Trophoblast cell (in vitro differentiated cells and primary cell): ENCODE data around the gene ASS1.

ENCODE experiments used
- DNase-seq, 2 donors: peaks; one replicate each; pipeline ENCODE4 v3.0.0-alpha.2; 2016
- H2AFZ ChIP-seq: 2 replicates; pipeline ENCODE4 v1.6.1; 2013; ENCODE audit warnings: low read length, moderate library complexity, mild to moderate bottlenecking; ENCODE audit not compliant: insufficient read depth, poor library complexity
- H2AK5ac ChIP-seq: 2 replicates; pipeline ENCODE4 v1.6.1; 2013; ENCODE audit warnings: mild to moderate bottlenecking, low read length
- H2BK120ac ChIP-seq: 2 replicates; pipeline ENCODE4 v1.6.1; 2013; ENCODE audit warnings: low read length, mild to moderate bottlenecking, moderate library complexity; ENCODE audit not compliant: insufficient read depth, poor library complexity
- H2BK12ac ChIP-seq: 2 replicates; pipeline ENCODE4 v1.6.1; 2013; ENCODE audit warnings: mild to moderate bottlenecking, low read length, moderate library complexity
- H2BK5ac ChIP-seq: 2 replicates; pipeline ENCODE4 v1.6.1; 2013; ENCODE audit warnings: low read length, low read depth, moderate library complexity, mild to moderate bottlenecking; ENCODE audit not compliant: poor library complexity
- H3K14ac ChIP-seq: 2 replicates; pipeline ENCODE4 v1.6.1; 2013; ENCODE audit warnings: mild to moderate bottlenecking, low read length
- H3K18ac ChIP-seq: 2 replicates; pipeline ENCODE4 v1.6.1; 2013; ENCODE audit warnings: mild to moderate bottlenecking, low read length
- H3K23ac ChIP-seq: 2 replicates; pipeline ENCODE4 v1.6.1; 2013; ENCODE audit warnings: low read length
- H3K27ac ChIP-seq: 2 replicates; pipeline ENCODE4 v1.5.1; 2013; ENCODE audit warnings: low read depth, mild to moderate bottlenecking, inconsistent platforms, low read length, moderate library complexity
- H3K27me3 ChIP-seq: 2 replicates; pipeline ENCODE4 v1.6.1; 2013; ENCODE audit warnings: inconsistent platforms, mild to moderate bottlenecking, low read length, moderate library complexity; ENCODE audit not compliant: insufficient read depth
- H3K36me3 ChIP-seq, 2 experiments: 1 replicate in 1 of 2; 2 replicates in 1 of 2; pipeline ENCODE4 v1.6.1; 2013; ENCODE audit warnings: low read length in 2 of 2, mild to moderate bottlenecking in 2 of 2, moderate library complexity in 1 of 2; ENCODE audit not compliant: insufficient read depth in 2 of 2, control insufficient read depth in 1 of 2
- H3K4ac ChIP-seq: 2 replicates; pipeline ENCODE4 v1.6.1; 2013; ENCODE audit warnings: low read depth, mild to moderate bottlenecking, low read length, moderate library complexity
- H3K4me1 ChIP-seq, 2 experiments: 1 replicate in 1 of 2; 2 replicates in 1 of 2; pipeline ENCODE4 v1.6.1; 2013; ENCODE audit warnings: low read length in 2 of 2, mild to moderate bottlenecking in 2 of 2, moderate library complexity in 1 of 2; ENCODE audit not compliant: insufficient read depth in 2 of 2, control insufficient read depth in 1 of 2
- H3K4me2 ChIP-seq: 2 replicates; pipeline ENCODE4 v1.6.1; 2013; ENCODE audit warnings: inconsistent platforms, mild to moderate bottlenecking, low read length, moderate library complexity
- H3K4me3 ChIP-seq: 2 replicates; pipeline ENCODE4 v1.5.1; 2013; ENCODE audit warnings: mild to moderate bottlenecking, low read depth, low read length, inconsistent platforms
- H3K79me1 ChIP-seq: one replicate; pipeline ENCODE4 v1.6.1; 2013; ENCODE audit warnings: low read length
- H3K79me2 ChIP-seq: 2 replicates; pipeline ENCODE4 v1.6.1; 2013; ENCODE audit warnings: low read length, mild to moderate bottlenecking; ENCODE audit not compliant: control insufficient read depth, insufficient read depth, poor library complexity
- H3K9ac ChIP-seq: 2 replicates; pipeline ENCODE4 v1.6.1; 2013; ENCODE audit warnings: mild to moderate bottlenecking, low read length
- H3K9me3 ChIP-seq: 2 replicates; pipeline ENCODE4 v1.6.1; 2013; ENCODE audit warnings: low read depth, mild to moderate bottlenecking, control low read depth, inconsistent platforms, low read length; ENCODE audit not compliant: insufficient read depth
- H4K12ac ChIP-seq: 2 replicates; pipeline ENCODE4 v1.6.1; 2013; ENCODE audit warnings: low read depth, mild to moderate bottlenecking, low read length, moderate library complexity
- H4K8ac ChIP-seq: 2 replicates; pipeline ENCODE4 v1.6.1; 2013; ENCODE audit warnings: low read depth, mild to moderate bottlenecking, low read length, moderate library complexity
- H4K91ac ChIP-seq: one replicate; pipeline ENCODE4 v1.6.1; 2013; ENCODE audit warnings: low read depth, mild to moderate bottlenecking, low read length, moderate library complexity
- WGBS: extraction: QIAGEN DNeasy Blood & Tissue Kit; methylation state at CpG from one replicate; pipeline ENCODE4 v1.1.7; 2013; ENCODE audit warnings: missing lambda C conversion rate; ENCODE audit not compliant: insufficient read length, insufficient coverage; ENCODE audit errors: extremely low coverage; 5-methylcytosine and 5-hydroxymethylcytosine counted together

The ASS1 gene

GRCh38 chr9:130402645-130403440 lies 41.9 kb upstream of the ASS1 start:
- H3K79me1 ChIP-seq: no peaks in the 10 kb centered on the region
- no peak overlapping the region for H4K8ac ChIP-seq
- no CpG with 5 or more reads among the region's 28 CpGs for WGBS

GRCh38 chr9:130405657-130406257 lies 39.0 kb upstream of the ASS1 start:
- Histone ChIP-seq H3K79me2 (no peaks in the 10 kb centered on the region), H3K27ac (no peak overlapping the region), H2BK120ac (no peak overlapping the region), H4K12ac (no peak overlapping the region), H3K4me3 (peak overlapping the region; percentile 23), H3K36me3 (no peaks in the 10 kb centered on the region), H4K91ac (no peak overlapping the region), H3K9ac (no peak overlapping the region), H2AK5ac (no peak overlapping the region), H2BK12ac (no peak overlapping the region), H3K79me1 (no peaks in the 10 kb centered on the region), H3K9me3 (peaks cover 6% of the 10 kb centered on the region), H3K18ac (no peak overlapping the region), H4K8ac (no peak overlapping the region), H3K4ac (no peak overlapping the region), H3K23ac (no peak overlapping the region), H2AFZ (no peak overlapping the region), H3K14ac (no peak overlapping the region), H3K27me3 (no peaks in the 10 kb centered on the region), H3K4me1 (no peaks in the 10 kb centered on the region), H2BK5ac (no peak overlapping the region), H3K4me2 (no peak overlapping the region)
- no CpG with 5 or more reads among the region's 22 CpGs for WGBS
- no peak for DNase-seq

More at GRCh38 chr9:130402645-130403440, 41.9 kb upstream of the ASS1 start:
- no peak overlapping the region for H2AFZ ChIP-seq
- DNase-seq: no peak
- no peak overlapping the region for H3K4ac ChIP-seq
- H3K23ac ChIP-seq: no peak overlapping the region
- H2BK12ac ChIP-seq: no peak overlapping the region
- no peaks in the 10 kb centered on the region for H3K36me3 ChIP-seq
- H3K4me2 ChIP-seq: no peak overlapping the region
- H3K4me3 ChIP-seq: no peak overlapping the region
- no peaks in the 10 kb centered on the region for H3K9me3 ChIP-seq
- H3K27ac ChIP-seq: no peak overlapping the region
- no peak overlapping the region for H3K14ac ChIP-seq
- H4K91ac ChIP-seq: no peak overlapping the region
- no peak overlapping the region for H2BK5ac ChIP-seq
- H3K9ac ChIP-seq: no peak overlapping the region
- no peak overlapping the region for H2BK120ac ChIP-seq
- no peak overlapping the region for H3K18ac ChIP-seq
- H3K27me3 ChIP-seq: no peaks in the 10 kb centered on the region
- no peak overlapping the region for H4K12ac ChIP-seq
- H3K4me1 ChIP-seq: peaks cover 5 to 10% of the 10 kb centered on the region in 2 experiments
- no peak overlapping the region for H2AK5ac ChIP-seq
- no peaks in the 10 kb centered on the region for H3K79me2 ChIP-seq

DNA sequence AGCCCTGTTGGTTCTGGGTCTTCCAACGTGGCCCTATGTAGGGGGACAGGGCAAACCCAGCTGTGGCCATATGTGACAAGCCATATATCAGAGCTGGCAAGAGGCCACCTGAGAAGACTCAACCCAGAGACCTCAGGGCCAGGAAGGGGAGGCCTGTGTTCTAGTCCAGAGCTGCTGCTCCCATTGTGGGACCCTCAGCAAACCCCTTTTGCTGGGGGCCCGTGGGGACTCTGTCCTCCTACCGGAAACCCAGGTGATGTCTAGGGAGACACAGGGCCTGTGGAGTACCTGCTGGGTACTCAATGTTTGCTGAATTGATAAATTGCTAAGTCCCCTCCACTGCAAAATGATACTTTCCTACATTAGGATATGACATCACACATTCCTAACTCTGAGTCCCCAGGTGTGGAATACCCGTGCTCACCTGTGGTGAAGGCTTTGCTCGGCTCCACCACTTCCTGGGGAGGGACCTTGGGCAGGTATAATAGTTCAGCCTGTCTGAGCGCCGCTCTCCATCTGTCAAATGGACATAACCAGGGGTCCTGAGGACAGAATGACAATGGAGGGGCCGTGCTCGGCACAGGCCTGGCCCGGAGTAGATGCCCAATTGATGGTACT lies 38.4 kb upstream of the ASS1 start:
- Histone ChIP-seq H2BK120ac (no peak overlapping the region), H4K8ac (no peak overlapping the region), H3K18ac (no peak overlapping the region), H3K9me3 (peaks cover 6% of the 10 kb centered on the region), H3K9ac (no peak overlapping the region), H3K27me3 (no peaks in the 10 kb centered on the region), H3K4me2 (no peak overlapping the region), H3K4me3 (no peak overlapping the region), H3K79me2 (no peaks in the 10 kb centered on the region), H2AK5ac (no peak overlapping the region), H4K12ac (no peak overlapping the region), H3K14ac (no peak overlapping the region), H3K27ac (no peak overlapping the region), H3K4me1 (no peaks in the 10 kb centered on the region), H3K36me3 (no peaks in the 10 kb centered on the region), H3K23ac (no peak overlapping the region), H3K4ac (no peak overlapping the region), H4K91ac (no peak overlapping the region), H2BK5ac (no peak overlapping the region), H3K79me1 (no peaks in the 10 kb centered on the region), H2AFZ (no peak overlapping the region), H2BK12ac (no peak overlapping the region)
- DNase-seq: peak in 1 of 2 donors; percentile 12
- no CpG with 5 or more reads among the region's 10 CpGs for WGBS

GRCh38 chr9:130407916-130408663 lies 36.7 kb upstream of the ASS1 start:
- Histone ChIP-seq H3K79me2 (no peaks in the 10 kb centered on the region), H3K4me3 (no peak overlapping the region), H3K36me3 (no peaks in the 10 kb centered on the region), H3K14ac (no peak overlapping the region), H3K18ac (no peak overlapping the region), H3K4ac (no peak overlapping the region), H2BK5ac (no peak overlapping the region), H3K9me3 (peaks cover 6% of the 10 kb centered on the region), H3K4me1 (no peaks in the 10 kb centered on the region), H2AK5ac (no peak overlapping the region), H3K79me1 (no peaks in the 10 kb centered on the region), H2BK12ac (no peak overlapping the region), H3K4me2 (no peak overlapping the region), H4K8ac (no peak overlapping the region), H3K23ac (no peak overlapping the region), H3K27ac (no peak overlapping the region), H2AFZ (no peak overlapping the region), H3K9ac (no peak overlapping the region), H4K91ac (no peak overlapping the region), H2BK120ac (no peak overlapping the region), H3K27me3 (no peaks in the 10 kb centered on the region), H4K12ac (no peak overlapping the region)
- DNase-seq: peak; percentile 60 to 70
- WGBS: no CpG with 5 or more reads among the region's 9 CpGs
